ENCODE data around the gene RLN1.
"Not testable (repeated sequence)": the region's sequence is repeated elsewhere in the genome, so short reads cannot be mapped to it uniquely, and the experiment has no call there.

The RLN1 gene

GRCh38 chr9:5338992-5339981 lies at the start of gene RLN1:
Gene RLN1 (minus strand): TSS chr9:5339876. CDS start chr9:5339746, 130 bp downstream.
- not testable (repeated sequence) for DNase-seq (ENCODE audit: low read depth, low spot score)

- DNase-seq (ENCODE audit: low read depth, low spot score): no peak
These were observed 49.5 kb upstream of the RLN1 start for GRCh38 chr9:5389109-5389732.

GRCh38 chr9:5388026-5388819 lies 48.5 kb upstream of the RLN1 start:
- DNase-seq (ENCODE audit: low read depth, low spot score): no peak

DNA sequence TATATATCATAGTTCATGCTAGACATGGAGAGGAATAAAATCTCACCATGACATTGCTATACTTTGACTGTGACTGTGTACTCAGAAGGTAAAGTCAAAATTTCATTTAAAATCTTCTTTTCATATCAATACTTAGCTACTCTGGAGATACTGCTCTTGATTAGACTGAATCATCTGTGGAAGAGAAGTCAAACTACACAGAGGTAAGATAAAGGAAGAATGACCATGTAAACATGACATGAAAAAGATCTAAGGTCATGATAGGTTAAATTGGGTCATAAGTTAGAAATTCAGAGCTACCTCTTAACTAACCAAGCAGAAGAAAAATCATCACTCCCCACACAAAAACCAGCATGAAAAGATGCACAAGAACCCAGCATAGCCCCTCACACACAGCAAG lies 44.8 kb upstream of the RLN1 start:
- no peak for DNase-seq (ENCODE audit: low read depth, low spot score)

- no peak for DNase-seq (ENCODE audit: low read depth, low spot score)
These were observed 42.8 kb upstream of the RLN1 start for GRCh38 chr9:5382479-5382878.

DNA sequence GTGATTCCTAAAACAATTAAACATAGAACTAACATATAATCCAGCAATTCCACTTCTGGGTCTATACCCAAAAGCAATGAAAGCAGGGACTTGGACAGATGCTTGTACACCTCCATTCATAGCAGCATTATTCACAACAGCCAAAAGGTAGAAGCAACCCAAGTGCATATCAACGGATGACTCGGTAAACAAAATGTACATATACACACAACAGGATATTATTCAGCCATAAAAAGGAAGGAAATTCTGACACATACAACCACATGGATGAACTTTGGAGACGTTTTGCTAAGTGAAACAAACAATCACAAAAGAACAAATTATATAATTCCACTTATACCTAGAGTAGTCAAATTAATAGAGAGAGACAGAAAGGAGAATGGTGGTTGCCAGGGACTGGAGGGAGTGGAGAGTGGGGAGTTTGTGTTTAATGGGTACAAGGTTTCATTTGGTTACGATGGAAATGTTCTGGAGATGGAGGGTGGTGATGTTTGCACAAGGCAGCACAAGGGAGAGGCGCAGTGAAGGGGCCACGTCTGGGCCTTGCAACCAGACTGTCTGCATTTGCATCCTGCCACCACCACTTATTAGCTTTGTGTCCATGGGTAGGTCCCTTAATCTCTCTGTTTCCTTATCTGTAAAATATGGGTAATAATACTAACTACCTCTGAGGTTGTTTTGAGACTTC lies 36.3 kb upstream of the RLN1 start:
- no peak for DNase-seq (ENCODE audit: low read depth, low spot score)

- DNase-seq (ENCODE audit: low read depth, low spot score): no peak
These were observed 35.4 kb upstream of the RLN1 start for GRCh38 chr9:5375091-5375490.

DNA sequence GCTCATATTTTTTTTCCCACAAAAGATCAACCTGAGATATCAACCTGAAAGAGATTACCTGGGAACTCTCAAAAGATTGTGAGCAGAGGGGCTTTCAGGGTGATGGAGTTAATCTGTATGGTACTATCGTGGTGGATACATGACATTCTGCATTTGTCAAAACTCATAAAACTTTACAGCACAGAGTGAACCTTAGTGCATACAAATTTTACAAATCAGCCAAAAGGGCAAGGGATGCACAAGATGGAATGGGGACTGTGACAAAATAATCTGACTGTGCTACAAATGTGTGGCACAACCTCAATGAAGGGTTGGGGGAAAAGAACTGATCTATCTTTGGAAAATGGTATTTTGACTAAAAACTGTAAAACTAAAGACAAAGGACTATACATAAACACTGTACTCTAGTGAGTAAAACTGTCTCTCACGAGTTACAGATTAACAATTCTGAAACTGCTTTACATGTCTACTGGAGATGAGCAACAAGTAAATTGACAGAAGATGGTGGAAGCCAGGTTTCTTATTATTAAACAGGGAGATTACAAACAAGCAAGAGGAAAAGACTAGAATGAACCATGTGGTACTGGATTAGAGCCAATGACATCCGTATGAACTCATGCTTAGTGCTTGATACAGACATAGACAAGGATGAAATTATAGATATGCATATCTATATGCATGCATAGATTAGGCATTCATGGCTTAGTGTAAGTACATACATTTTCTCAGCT lies 24.8 kb upstream of the RLN1 start:
- no peak for DNase-seq (ENCODE audit: low read depth, low spot score)

DNA sequence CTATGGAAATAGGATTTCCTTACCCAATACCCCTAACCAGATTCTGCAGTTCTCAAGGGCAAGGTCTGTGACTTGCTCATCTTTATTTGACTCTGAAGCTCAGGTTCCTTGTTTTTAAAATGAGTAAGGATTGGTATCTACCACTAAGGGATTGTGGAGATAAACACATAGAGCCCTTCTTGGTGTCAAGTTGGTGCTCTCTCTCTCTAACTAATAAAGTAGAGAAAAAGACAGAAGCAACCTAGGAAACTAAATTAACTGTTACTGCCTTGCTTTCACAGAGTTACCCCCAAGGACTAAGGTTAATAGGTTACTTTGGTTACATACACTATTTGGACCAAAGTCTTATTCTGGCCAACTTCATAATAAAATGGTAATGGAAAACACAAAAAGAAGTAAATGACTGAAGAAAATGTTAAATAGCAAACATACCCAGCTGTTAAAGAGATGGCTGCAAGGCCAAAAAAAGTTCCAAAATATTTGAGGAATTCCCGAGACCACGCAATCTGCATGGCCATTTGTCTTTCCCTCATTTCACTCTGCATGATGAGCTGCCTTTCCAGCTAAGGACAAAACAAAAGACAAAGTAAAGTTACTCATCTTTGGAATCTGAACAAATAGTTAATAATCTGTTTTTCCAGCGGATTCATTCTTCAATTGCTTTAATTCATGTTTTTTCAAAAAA lies 21.8 kb upstream of the RLN1 start:
- no peak for DNase-seq (ENCODE audit: low read depth, low spot score)

- no peak for DNase-seq (ENCODE audit: low read depth, low spot score)
These were observed 20.7 kb upstream of the RLN1 start for GRCh38 chr9:5360341-5360740.

GRCh38 chr9:5357431-5358105 lies 17.9 kb upstream of the RLN1 start:
- no peak for DNase-seq (ENCODE audit: low read depth, low spot score)

- no peak for DNase-seq (ENCODE audit: low read depth, low spot score)
These were observed 16.1 kb upstream of the RLN1 start for GRCh38 chr9:5355817-5356216.

DNA sequence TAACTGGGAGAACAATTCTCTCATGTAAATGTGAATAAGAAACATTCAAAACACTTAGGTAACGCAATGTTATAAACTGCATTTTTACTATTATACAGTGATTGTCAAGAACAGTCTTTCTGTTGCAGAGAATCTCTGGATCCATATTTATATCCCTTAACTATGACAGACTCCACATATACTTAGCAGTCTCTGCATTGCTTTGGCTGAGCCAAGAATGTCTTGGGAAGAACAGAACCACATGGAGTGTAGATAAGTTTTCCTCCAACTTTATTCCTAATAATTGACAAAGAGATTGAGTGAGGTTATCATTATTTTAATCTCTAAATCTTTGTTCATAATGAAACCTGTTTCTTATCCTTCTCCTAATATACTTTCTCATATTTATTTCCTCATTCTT lies 15.6 kb upstream of the RLN1 start:
- DNase-seq (ENCODE audit: low read depth, low spot score): no peak

DNA sequence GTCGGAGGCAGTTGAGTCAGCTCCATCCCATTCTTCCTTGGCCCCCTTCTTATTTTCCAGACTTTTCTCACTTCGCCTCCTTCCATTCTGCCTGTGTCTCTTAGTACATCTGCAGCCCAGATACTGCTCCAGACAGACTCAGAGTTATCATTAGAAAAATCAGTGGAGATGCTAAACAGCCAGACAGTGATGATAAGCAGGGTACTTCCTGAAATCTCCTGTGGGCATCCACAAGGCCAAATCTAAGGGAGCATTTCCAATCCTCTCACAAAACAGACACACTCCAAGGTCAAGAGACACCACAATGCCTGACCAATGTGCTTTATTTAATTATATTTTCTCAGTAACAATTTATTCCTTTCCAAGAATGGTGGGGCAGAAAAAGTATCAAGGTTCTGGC lies 14.5 kb upstream of the RLN1 start:
- no peak for DNase-seq (ENCODE audit: low read depth, low spot score)

DNA sequence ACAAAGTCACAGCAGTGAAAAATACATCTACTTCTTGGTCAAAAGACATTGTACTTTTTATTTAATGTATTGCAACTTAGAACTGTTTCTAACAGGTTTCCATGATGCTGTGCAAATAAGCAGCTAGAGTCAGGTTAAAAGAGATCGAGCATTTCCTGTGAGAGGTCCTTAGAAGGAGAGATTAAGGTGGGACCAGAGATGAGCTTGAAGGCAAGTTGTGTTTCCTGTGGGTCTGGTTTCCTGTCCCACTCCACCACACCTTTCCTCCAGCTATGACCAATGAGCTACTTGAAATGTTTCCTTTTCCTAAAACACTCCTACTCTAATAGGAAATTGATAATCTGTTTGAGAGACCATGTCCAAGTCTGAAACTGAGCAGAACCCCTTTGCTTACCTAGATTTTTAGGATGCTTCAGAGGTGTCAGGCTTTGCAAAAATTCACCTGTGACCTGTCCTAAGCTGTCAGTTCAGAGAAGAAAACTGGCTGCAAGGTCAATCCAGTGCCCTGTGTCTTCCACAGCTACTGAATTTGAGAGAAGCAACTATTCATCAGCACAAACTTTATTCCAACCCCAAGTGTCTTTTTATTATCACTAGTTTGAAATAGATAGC lies 13.1 kb upstream of the RLN1 start:
- no peak for DNase-seq (ENCODE audit: low read depth, low spot score)

- no peak for DNase-seq (ENCODE audit: low read depth, low spot score)
These were observed 3.0 kb downstream of the RLN1 start for GRCh38 chr9:5336688-5337087.

GRCh38 chr9:5331276-5331675 lies 8.4 kb downstream of the RLN1 start:
- DNase-seq (ENCODE audit: low read depth, low spot score): not testable (repeated sequence)

- no peak for DNase-seq (ENCODE audit: low read depth, low spot score)
These were observed 12.7 kb downstream of the RLN1 start for GRCh38 chr9:5326893-5327548.

DNA sequence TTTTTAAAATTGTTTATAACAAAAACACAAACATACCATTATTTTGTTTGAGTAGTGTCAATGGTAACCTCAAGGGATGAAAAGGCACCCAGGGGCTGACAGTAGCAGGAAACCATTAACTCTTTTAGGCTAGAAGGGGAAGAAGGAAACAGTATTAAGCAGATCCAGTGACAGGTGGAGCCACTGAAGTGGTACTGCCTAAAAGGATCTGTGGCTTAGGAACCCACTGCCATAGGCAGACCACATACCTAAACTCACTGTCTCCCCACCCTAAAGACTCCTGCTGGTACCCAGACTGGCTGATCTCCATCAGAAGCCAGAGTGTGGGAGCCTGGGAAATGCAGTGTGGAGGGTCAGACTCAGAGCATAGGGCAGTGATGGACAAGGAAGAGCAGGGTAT lies 13.5 kb downstream of the RLN1 start:
- DNase-seq (ENCODE audit: low read depth, low spot score): no peak

Data from activated naive CD8-positive, alpha-beta T cell treated with anti-CD3 and anti-CD28 coated beads, Interleukin-2, amount 50 U/mL, for 16 hours (primary cell).